A549 (cell line): ENCODE results near the gene RGMB.

Experiments used
- CBX8 ChIP-seq: fragments of 200-600 bp; sonication (generic); IDR thresholded peaks from 2 replicates; pipeline ENCODE4 v1.6.1; 2016
- CTCF ChIP-seq: fragments of >200 bp; sonication (Bioruptor Twin); formaldehyde crosslinking; IDR thresholded peaks from 3 replicates; pipeline ENCODE4 v1.5.1; 2016
- JUNB ChIP-seq: fragments of >200 bp; sonication (Bioruptor Twin); formaldehyde crosslinking; IDR thresholded peaks from 2 replicates; pipeline ENCODE4 v1.6.1; 2016
- KDM5A ChIP-seq: fragments of 200-600 bp; sonication (generic); IDR thresholded peaks from 2 replicates; pipeline ENCODE4 v1.6.1; 2016; ENCODE audit warnings: antibody characterized with exemption, mild to moderate bottlenecking
- MAX ChIP-seq: IDR thresholded peaks from 2 replicates; pipeline ENCODE4 v1.6.1; 2012
- PBX3 ChIP-seq: IDR thresholded peaks from 2 replicates; pipeline ENCODE4 v1.6.1; 2012
- POLR2A ChIP-seq: IDR thresholded peaks from 2 replicates; pipeline ENCODE4 v1.6.1; 2012; ENCODE audit warnings: mild to moderate bottlenecking, low read length
- REST ChIP-seq: fragments of 200-600 bp; sonication (generic); IDR thresholded peaks from 2 replicates; pipeline ENCODE4 v1.6.1; 2016; ENCODE audit warnings: antibody characterized with exemption, mild to moderate bottlenecking, moderate library complexity
- RFX5 ChIP-seq: fragments of 450-650 bp; IDR thresholded peaks from 2 replicates; pipeline ENCODE4 v1.7.1; 2014; ENCODE audit warnings: antibody characterized with exemption, mild to moderate bottlenecking, moderate library complexity
- TFCP2L1 ChIP-seq: fragments of 250-450 bp; sonication (Bioruptor Pico); IDR thresholded peaks from 2 replicates; pipeline ENCODE4 v1.5.0; 2021; ENCODE audit warnings: mild to moderate bottlenecking
- ZSCAN20 ChIP-seq: fragments of 250-450 bp; sonication (Bioruptor Pico); IDR thresholded peaks from 2 replicates; pipeline ENCODE4 v1.8.0; 2022; ENCODE audit warnings: mild to moderate bottlenecking, moderate library complexity

- no peak for TF ChIP-seq CTCF
- TF ChIP-seq POLR2A = no peak
- TF ChIP-seq TFCP2L1 (CRISPR knock-in tag) = no peak
- no peak for TF ChIP-seq REST
- no peak for TF ChIP-seq MAX
- TF ChIP-seq RFX5 = no peak
- no peak for TF ChIP-seq KDM5A
- no peak for TF ChIP-seq PBX3
- no peak for TF ChIP-seq ZSCAN20
- TF ChIP-seq CBX8 = no peak
- no peak for TF ChIP-seq JUNB
Observed at GRCh38 chr5:98783051-98783649, 9.7 kb downstream of the RGMB start.
